ENCODE measurements around the gene NFE2L1. TPM values are rescaled to one million over a fixed set of nuclear protein-coding genes. Genes with fewer than 3 reads are reported as not detected.

Gene NFE2L1
- total and polyA plus RNA-seq, 9 of the 15 experiments (the other 6 are each of a cell fraction or from before 2014, with no cell fraction given) = 2.0 to 68.6 (median 39.7) TPM

- TF ChIP-seq ZMIZ1 (IDR thresholded peaks at IDR 0.05; ENCODE audit: low read depth in 2 of 2, low read length in 2 of 2) (peak in 1 of 2 experiments; percentile 11; a peak in 1 of 4 replicates), ZNF280A (IDR thresholded peaks at IDR 0.05; ENCODE audit: low read depth, partially characterized antibody) (no peak), MTA3 (IDR thresholded peaks at IDR 0.05; ENCODE audit: borderline replicate concordance) (peak; percentile 85; the same call in 1 of the 2 replicates), ZNF76 (CRISPR knock-in tag; IDR thresholded peaks at IDR 0.05; ENCODE audit: borderline replicate concordance) (no peak), REST (IDR thresholded peaks at IDR 0.05; ENCODE audit: borderline replicate concordance) (no peak), REST (CRISPR knock-in tag; IDR thresholded peaks at IDR 0.05; ENCODE audit: low read depth) (no peak), NFIC (IDR thresholded peaks at IDR 0.05) (no peak), ARNT (IDR thresholded peaks at IDR 0.05) (no peak), ZNF699 (CRISPR knock-in tag; IDR thresholded peaks at IDR 0.05; ENCODE audit: insufficient replicate concordance) (no peak), HNRNPL (IDR thresholded peaks at IDR 0.05; ENCODE audit: low read depth, low read length) (no peak), ZNF584 (CRISPR knock-in tag; IDR thresholded peaks at IDR 0.05; ENCODE audit: low read depth) (no peak), FOS (IDR thresholded peaks at IDR 0.05; ENCODE audit: extremely low read depth, insufficient read length) (peak; percentile 57), SIN3B (IDR thresholded peaks at IDR 0.05; ENCODE audit: low read depth) (peak; percentile 59)
Observed at GRCh38 chr17:48107137-48108055, 59.2 kb downstream of the NFE2L1 start, which contains the start of gene SNX11 (continued).
